SK-N-MC (cell line): ENCODE results near the gene MAML3.

Experiments
- EZH2 ChIP-seq: fragments of 200-600 bp; sonication (generic); IDR thresholded peaks from one replicate; pipeline ENCODE4 v1.6.1; 2017; ENCODE audit warnings: antibody characterized with exemption
- POLR2AphosphoS5 ChIP-seq: IDR thresholded peaks from 2 replicates; pipeline ENCODE4 v1.6.1; 2012; ENCODE audit warnings: mild to moderate bottlenecking, low read depth, low read length, borderline replicate concordance

- TF ChIP-seq EZH2 (no peak), POLR2AphosphoS5 (no peak)
Measured at GRCh38 chr4:139740121-139740520, 413.9 kb downstream of the MAML3 start.
